ENCODE measurements around the gene CFAP299. TPM values are rescaled to one million over a fixed set of nuclear protein-coding genes. Genes with fewer than 3 reads are reported as not detected.

Gene CFAP299
- total RNA-seq, 1 donor: 2.5 TPM

DNA sequence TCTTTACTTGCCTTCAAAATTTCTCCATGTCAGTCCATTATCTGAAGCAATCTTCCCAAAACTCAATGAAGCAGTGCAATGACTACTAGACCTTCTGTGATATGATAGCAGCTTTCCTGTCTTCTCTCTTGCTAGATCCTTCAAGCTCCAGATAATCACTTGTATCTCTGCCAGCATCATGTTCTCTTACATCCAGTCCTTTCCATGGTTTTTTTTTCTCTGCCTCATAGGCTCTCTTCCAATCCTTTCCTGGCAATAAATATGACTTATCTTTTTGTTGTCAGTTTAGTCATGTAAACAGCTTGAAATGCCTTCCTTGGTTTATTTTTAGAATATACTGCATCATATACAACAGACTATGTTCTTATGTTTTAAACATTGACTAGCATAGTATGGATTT, 193.5 kb downstream of the CFAP299 start:
- no peak for DNase-seq (ENCODE audit: insufficient read length, low spot score, missing footprints)
- Histone ChIP-seq H3K27me3 (ENCODE audit: insufficient read depth, low read length) (no peaks in the 10 kb centered on the region), H3K4me1 (ENCODE audit: insufficient read depth, low read length) (no peaks in the 10 kb centered on the region), H2AFZ (ENCODE audit: low read length) (no peak overlapping the region), H3K79me2 (ENCODE audit: insufficient read depth, low read length) (no peaks in the 10 kb centered on the region), H4K20me1 (ENCODE audit: insufficient read depth, low read length) (no peaks in the 10 kb centered on the region), H3K36me3 (ENCODE audit: insufficient read depth, low read length) (no peaks in the 10 kb centered on the region), H3K9me3 (ENCODE audit: low read depth, low read length) (no peaks in the 10 kb centered on the region), H3K27ac (ENCODE audit: low read depth, low read length) (no peak overlapping the region), H3K4me2 (ENCODE audit: insufficient read depth, low read length) (no peak overlapping the region), H3K4me3 (ENCODE audit: insufficient read depth, low read length) (no peak overlapping the region)
- TF ChIP-seq, protein P1, sequence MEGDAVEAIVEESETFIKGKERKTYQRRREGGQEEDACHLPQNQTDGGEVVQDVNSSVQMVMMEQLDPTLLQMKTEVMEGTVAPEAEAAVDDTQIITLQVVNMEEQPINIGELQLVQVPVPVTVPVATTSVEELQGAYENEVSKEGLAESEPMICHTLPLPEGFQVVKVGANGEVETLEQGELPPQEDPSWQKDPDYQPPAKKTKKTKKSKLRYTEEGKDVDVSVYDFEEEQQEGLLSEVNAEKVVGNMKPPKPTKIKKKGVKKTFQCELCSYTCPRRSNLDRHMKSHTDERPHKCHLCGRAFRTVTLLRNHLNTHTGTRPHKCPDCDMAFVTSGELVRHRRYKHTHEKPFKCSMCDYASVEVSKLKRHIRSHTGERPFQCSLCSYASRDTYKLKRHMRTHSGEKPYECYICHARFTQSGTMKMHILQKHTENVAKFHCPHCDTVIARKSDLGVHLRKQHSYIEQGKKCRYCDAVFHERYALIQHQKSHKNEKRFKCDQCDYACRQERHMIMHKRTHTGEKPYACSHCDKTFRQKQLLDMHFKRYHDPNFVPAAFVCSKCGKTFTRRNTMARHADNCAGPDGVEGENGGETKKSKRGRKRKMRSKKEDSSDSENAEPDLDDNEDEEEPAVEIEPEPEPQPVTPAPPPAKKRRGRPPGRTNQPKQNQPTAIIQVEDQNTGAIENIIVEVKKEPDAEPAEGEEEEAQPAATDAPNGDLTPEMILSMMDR (IDR thresholded peaks at IDR 0.05; ENCODE audit: extremely low read depth, low read depth, low read length): no peak

- no peaks in the 10 kb centered on the region for H3K4me1 ChIP-seq (ENCODE audit: insufficient read depth, low read length)
- H3K4me3 ChIP-seq (ENCODE audit: insufficient read depth, low read length): no peak overlapping the region
- no peaks in the 10 kb centered on the region for H3K9me3 ChIP-seq (ENCODE audit: low read depth, low read length)
- H4K20me1 ChIP-seq (ENCODE audit: insufficient read depth, low read length): no peaks in the 10 kb centered on the region
- no peak overlapping the region for H3K4me2 ChIP-seq (ENCODE audit: insufficient read depth, low read length)
- DNase-seq (ENCODE audit: insufficient read length, low spot score, missing footprints): no peak
- H3K79me2 ChIP-seq (ENCODE audit: insufficient read depth, low read length): no peaks in the 10 kb centered on the region
- H3K36me3 ChIP-seq (ENCODE audit: insufficient read depth, low read length): no peaks in the 10 kb centered on the region
- H2AFZ ChIP-seq (ENCODE audit: low read length): no peak overlapping the region
- no peak overlapping the region for H3K27ac ChIP-seq (ENCODE audit: low read depth, low read length)
- TF ChIP-seq, protein P1 (IDR thresholded peaks at IDR 0.05; ENCODE audit: extremely low read depth, low read depth, low read length): no peak
- no peaks in the 10 kb centered on the region for H3K27me3 ChIP-seq (ENCODE audit: insufficient read depth, low read length)
Observed at GRCh38 chr4:80532674-80533333, 197.3 kb downstream of the CFAP299 start.

DNA sequence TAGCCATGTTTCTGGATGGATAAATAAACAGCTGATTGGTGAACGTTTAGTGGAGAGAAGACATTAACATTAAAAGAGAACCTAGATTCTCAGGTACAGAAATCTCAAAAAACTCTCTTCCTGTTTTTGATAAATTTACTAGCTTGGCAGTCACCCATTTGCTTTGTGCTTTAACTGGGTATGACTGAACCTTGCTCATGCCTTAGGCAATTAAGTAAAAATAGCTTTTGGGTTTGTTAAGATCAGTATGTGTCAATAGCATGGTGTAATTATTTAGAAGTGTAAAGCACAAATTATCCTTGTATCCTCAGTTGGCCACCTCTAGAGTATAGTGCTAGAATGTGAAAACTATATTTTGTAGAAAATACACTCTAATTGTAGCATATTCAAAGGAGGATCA, 200.0 kb downstream of the CFAP299 start:
- H3K27ac ChIP-seq (ENCODE audit: low read depth, low read length): no peak overlapping the region
- DNase-seq (ENCODE audit: insufficient read length, low spot score, missing footprints): no peak
- TF ChIP-seq, protein P1 (IDR thresholded peaks at IDR 0.05; ENCODE audit: extremely low read depth, low read depth, low read length): no peak

GRCh38 chr4:80538276-80538926, 202.9 kb downstream of the CFAP299 start:
- H3K4me1 ChIP-seq (ENCODE audit: insufficient read depth, low read length): no peaks in the 10 kb centered on the region
- H4K20me1 ChIP-seq (ENCODE audit: insufficient read depth, low read length): no peaks in the 10 kb centered on the region
- no peak overlapping the region for H2AFZ ChIP-seq (ENCODE audit: low read length)
- no peak overlapping the region for H3K4me2 ChIP-seq (ENCODE audit: insufficient read depth, low read length)
- H3K27me3 ChIP-seq (ENCODE audit: insufficient read depth, low read length): no peaks in the 10 kb centered on the region
- H3K9me3 ChIP-seq (ENCODE audit: low read depth, low read length): no peaks in the 10 kb centered on the region
- no peaks in the 10 kb centered on the region for H3K79me2 ChIP-seq (ENCODE audit: insufficient read depth, low read length)
- DNase-seq (ENCODE audit: insufficient read length, low spot score, missing footprints): no peak
- H3K36me3 ChIP-seq (ENCODE audit: insufficient read depth, low read length): no peaks in the 10 kb centered on the region
- no peak overlapping the region for H3K4me3 ChIP-seq (ENCODE audit: insufficient read depth, low read length)
- TF ChIP-seq, protein P1 (IDR thresholded peaks at IDR 0.05; ENCODE audit: extremely low read depth, low read depth, low read length): no peak
- no peak overlapping the region for H3K27ac ChIP-seq (ENCODE audit: low read depth, low read length)

More for the DNA sequence above, 200.0 kb downstream of the CFAP299 start:
- Histone ChIP-seq H3K79me2 (ENCODE audit: insufficient read depth, low read length) (no peaks in the 10 kb centered on the region), H3K36me3 (ENCODE audit: insufficient read depth, low read length) (no peaks in the 10 kb centered on the region), H4K20me1 (ENCODE audit: insufficient read depth, low read length) (no peaks in the 10 kb centered on the region), H3K4me1 (ENCODE audit: insufficient read depth, low read length) (no peaks in the 10 kb centered on the region), H3K4me2 (ENCODE audit: insufficient read depth, low read length) (no peak overlapping the region), H3K9me3 (ENCODE audit: low read depth, low read length) (no peaks in the 10 kb centered on the region), H2AFZ (ENCODE audit: low read length) (no peak overlapping the region), H3K4me3 (ENCODE audit: insufficient read depth, low read length) (no peak overlapping the region), H3K27me3 (ENCODE audit: insufficient read depth, low read length) (no peaks in the 10 kb centered on the region)
